Liver (tissue), 9 donors: ENCODE results near the gene SCIN. TPM values are rescaled to one million over a fixed set of nuclear protein-coding genes. Genes with fewer than 3 reads are reported as not detected.

ENCODE experiments used
- DNase-seq: peaks from one replicate; pipeline ENCODE4 v3.0.0-alpha.2; 2017; ENCODE audit warnings: low spot score
- H3K27ac ChIP-seq, 2 donors: one replicate each; pipeline ENCODE4 v1.7.0; 2013; ENCODE audit warnings: inconsistent platforms in 2 of 2, low read length in 2 of 2, control low read depth in 1 of 2, low read depth in 1 of 2, mild to moderate bottlenecking in 1 of 2
- H3K27me3 ChIP-seq, 4 donors: one replicate each; pipeline versions ENCODE4 v1.6.1 to v1.7.0; 2013; ENCODE audit warnings: low read length in 3 of 4, inconsistent platforms in 1 of 4, mild to moderate bottlenecking in 1 of 4, moderate library complexity in 1 of 4; ENCODE audit not compliant: control insufficient read depth in 4 of 4, insufficient read depth in 4 of 4
- H3K36me3 ChIP-seq, 4 donors: one replicate each; pipeline versions ENCODE4 v1.6.1 to v1.7.0; 2013; ENCODE audit warnings: low read length in 3 of 4, mild to moderate bottlenecking in 3 of 4, low read depth in 1 of 4, moderate library complexity in 1 of 4; ENCODE audit not compliant: control insufficient read depth in 4 of 4, insufficient read depth in 3 of 4
- H3K4me1 ChIP-seq, 4 donors: one replicate each; pipeline versions ENCODE4 v1.6.1 to v1.7.0; 2013; ENCODE audit warnings: low read length in 3 of 4, mild to moderate bottlenecking in 3 of 4, moderate library complexity in 1 of 4; ENCODE audit not compliant: control insufficient read depth in 4 of 4, insufficient read depth in 4 of 4
- H3K4me3 ChIP-seq, 3 donors: one replicate each; pipeline versions ENCODE4 v1.6.1 to v1.7.0; 2013; ENCODE audit warnings: low read length in 3 of 3, control low read depth in 1 of 3, low read depth in 1 of 3, mild to moderate bottlenecking in 1 of 3
- H3K9ac ChIP-seq, 2 donors: one replicate each; pipeline ENCODE4 v1.7.0; 2013; ENCODE audit warnings: low read length in 2 of 2, mild to moderate bottlenecking in 2 of 2, moderate library complexity in 2 of 2, control low read depth in 1 of 2, low read depth in 1 of 2
- H3K9me3 ChIP-seq, 4 donors: one replicate each; pipeline versions ENCODE4 v1.6.1 to v1.7.0; 2013; ENCODE audit warnings: low read length in 3 of 4; ENCODE audit not compliant: control insufficient read depth in 4 of 4
- CTCF ChIP-seq: fragments of 150-350 bp; IDR thresholded peaks from 2 replicates; pipeline ENCODE4 v1.5.1; 2017; ENCODE audit warnings: improper control_type of control experiment, low read depth, low read length; ENCODE audit not compliant: missing input control
- EGR1 ChIP-seq, 2 donors: IDR thresholded peaks; 2 replicates each; pipeline ENCODE4 v1.6.1; 2016 to 2018; ENCODE audit warnings: antibody characterized with exemption in 2 of 2, low read depth in 2 of 2
- FOXA1 ChIP-seq: IDR thresholded peaks from 2 replicates; pipeline ENCODE4 v1.6.1; 2016; ENCODE audit warnings: antibody characterized with exemption
- GABPA ChIP-seq, 2 donors: IDR thresholded peaks in 1 of 2; conservative IDR thresholded peaks in 1 of 2; 2 replicates each; pipeline ENCODE4 v1.6.1; 2016; ENCODE audit warnings: antibody characterized with exemption in 2 of 2, mild to moderate bottlenecking in 1 of 2, moderate library complexity in 1 of 2
- HNF4A ChIP-seq, 2 donors: conservative IDR thresholded peaks; 2 replicates each; pipeline ENCODE4 v1.6.1; 2016; ENCODE audit warnings: antibody characterized with exemption in 2 of 2, mild to moderate bottlenecking in 2 of 2
- HNF4G ChIP-seq: IDR thresholded peaks from 2 replicates; pipeline ENCODE4 v1.6.1; 2016; ENCODE audit warnings: antibody characterized with exemption
- JUND ChIP-seq, 2 donors: IDR thresholded peaks; 2 replicates each; pipeline ENCODE4 v1.6.1; 2016; ENCODE audit warnings: antibody characterized with exemption in 2 of 2
- RAD21 ChIP-seq, 2 donors: IDR thresholded peaks; 2 replicates each; pipeline ENCODE4 v1.6.1; 2016; ENCODE audit warnings: antibody characterized with exemption in 2 of 2, mild to moderate bottlenecking in 2 of 2
- RXRA ChIP-seq, 2 donors: IDR thresholded peaks; 2 replicates each; pipeline ENCODE4 v1.6.1; 2017 to 2018; ENCODE audit warnings: antibody characterized with exemption in 2 of 2, mild to moderate bottlenecking in 1 of 2
- SP1 ChIP-seq: IDR thresholded peaks from 2 replicates; pipeline ENCODE4 v1.6.1; 2018; ENCODE audit warnings: antibody characterized with exemption, mild to moderate bottlenecking
- YY1 ChIP-seq: IDR thresholded peaks from 2 replicates; pipeline ENCODE4 v1.6.1; 2016; ENCODE audit warnings: antibody characterized with exemption, mild to moderate bottlenecking
- ZBTB33 ChIP-seq: IDR thresholded peaks from 2 replicates; pipeline ENCODE4 v1.6.1; 2016; ENCODE audit warnings: antibody characterized with exemption
- WGBS: extraction: QIAGEN DNeasy Blood & Tissue Kit; methylation state at CpG from one replicate; pipeline ENCODE4 v1.1.7; 2013; 5-methylcytosine and 5-hydroxymethylcytosine counted together
- polyA plus RNA-seq, 2 donors: library from polyadenylated mRNA; stranded (reverse) in 1 of 2; unstranded in 1 of 2; fragments of 200-250 nt in 1 of 2; fragments of >200 nt in 1 of 2; fragmentation: Nextera tagmentation in 1 of 2; extraction: Ambion mirVana in 1 of 2; gene quantifications; one replicate each; pipeline versions ENCODE4 v1.2.1 to v1.2.3, GENCODE V29; 2013 to 2015
- total RNA-seq, 2 donors: library from RNA; depleted of rRNA; stranded (reverse); fragments of >200 nt; gene quantifications; one replicate each; pipeline ENCODE4 v1.2.3, GENCODE V29; 2014
- TF ChIP-seq, protein P1 (sequence below): IDR thresholded peaks from 2 replicates; pipeline ENCODE4 v1.6.1; 2016; ENCODE audit warnings: antibody characterized with exemption, mild to moderate bottlenecking
- donor health status: healthy.
- donor health status: healthy.
- donor health status: healthy.
- donor health status: healthy.
- donor health status: healthy.

Gene SCIN
- total and polyA plus RNA-seq, 4 donors: 0.05 to 0.23 TPM; not detected in 2

DNA sequence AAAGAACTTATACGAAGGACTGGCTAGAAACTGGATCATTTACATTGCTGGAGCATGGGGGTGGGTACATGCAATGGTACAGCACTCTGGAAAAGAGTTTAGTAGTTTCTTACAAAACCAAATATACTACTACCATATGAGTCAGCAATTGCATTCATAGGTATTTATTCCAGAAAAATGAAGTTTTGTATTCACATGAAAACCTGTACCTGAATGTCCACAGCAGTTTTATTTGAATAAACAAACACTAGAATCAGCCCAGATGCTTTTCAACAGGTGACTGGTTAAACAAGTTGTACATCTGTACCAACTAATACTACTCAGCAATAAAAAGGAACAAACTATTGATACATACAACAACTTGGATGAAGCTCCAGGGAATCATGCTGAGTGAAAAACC lies 3.4 kb downstream of the SCIN start:
- Histone ChIP-seq H3K27ac (no peak overlapping the region), H3K9me3 (no peaks in the 10 kb centered on the region), H3K9ac (no peak overlapping the region), H3K4me3 (no peak overlapping the region), H3K27me3 (peaks cover 0 to 6% (median 0%) of the 10 kb centered on the region in 4 donors), H3K36me3 (no peaks in the 10 kb centered on the region), H3K4me1 (peaks cover 0 to 12% (median 2%) of the 10 kb centered on the region in 4 donors)
- no peak for DNase-seq
- no peak for TF ChIP-seq EGR1 (IDR thresholded peaks at IDR 0.05; ENCODE audit: low read depth in 2 of 2)
- TF ChIP-seq GABPA (IDR thresholded peaks at IDR 0.05 in 1 of 2, conservative IDR thresholded peaks at IDR 0.05 in 1 of 2): no peak
- TF ChIP-seq RAD21 (IDR thresholded peaks at IDR 0.05): no peak
- TF ChIP-seq YY1: no peak
- no peak for TF ChIP-seq RXRA (IDR thresholded peaks at IDR 0.05)
- TF ChIP-seq JUND (IDR thresholded peaks at IDR 0.05): no peak
- no peak for TF ChIP-seq ZBTB33
- 81% methylated on average over 1 of the region's 1 CpG for WGBS

DNA sequence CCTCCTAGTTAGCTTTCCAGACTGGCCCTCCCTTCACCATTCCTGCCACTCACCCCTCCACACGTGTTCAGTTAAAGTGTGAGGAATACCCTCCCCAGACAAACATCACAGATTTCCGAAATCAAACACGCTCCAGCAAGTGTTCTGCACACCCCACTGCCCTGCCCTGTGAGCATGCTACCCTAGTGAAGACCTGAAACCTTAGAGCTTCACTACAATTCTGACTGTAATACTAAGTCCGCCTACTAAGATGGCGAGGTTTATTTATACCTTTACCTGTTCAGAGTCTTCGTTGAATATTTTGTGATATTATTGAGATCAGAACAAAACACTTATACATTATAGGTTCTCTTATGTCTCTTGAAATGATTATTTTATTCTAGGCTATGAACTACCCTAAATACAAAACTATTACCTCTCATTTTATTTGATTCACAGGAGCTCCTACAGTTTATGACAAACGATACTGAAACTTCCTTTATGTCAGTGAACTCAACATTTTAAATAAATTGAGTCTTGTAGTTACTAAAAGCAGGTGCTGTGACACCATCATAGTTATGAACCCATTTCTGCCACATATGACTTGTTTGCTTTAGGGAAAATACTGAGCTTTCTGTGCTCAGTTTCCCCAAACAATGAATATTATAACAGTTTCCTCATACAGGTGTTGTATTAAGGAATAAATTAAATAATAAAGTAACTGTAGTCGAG lies 8.6 kb downstream of the SCIN start:
- WGBS: 77% methylated on average over 8 of the region's 8 CpGs
- TF ChIP-seq EGR1 (IDR thresholded peaks at IDR 0.05; ENCODE audit: low read depth in 2 of 2): no peak
- no peak for TF ChIP-seq CTCF
- no peak for TF ChIP-seq HNF4A (conservative IDR thresholded peaks at IDR 0.05)
- no peak for TF ChIP-seq RXRA (IDR thresholded peaks at IDR 0.05)
- TF ChIP-seq RAD21 (IDR thresholded peaks at IDR 0.05): no peak
- no peak for TF ChIP-seq HNF4G
- TF ChIP-seq YY1: no peak
- Histone ChIP-seq H3K4me1 (no peaks in the 10 kb centered on the region), H3K27ac (no peak overlapping the region), H3K27me3 (no peaks in the 10 kb centered on the region), H3K9me3 (no peaks in the 10 kb centered on the region), H3K4me3 (no peak overlapping the region), H3K36me3 (no peaks in the 10 kb centered on the region), H3K9ac (no peak overlapping the region)
- no peak for DNase-seq

GRCh38 chr7:12581897-12582296 lies 11.4 kb downstream of the SCIN start:
- Histone ChIP-seq H3K27me3 (no peaks in the 10 kb centered on the region), H3K9ac (no peak overlapping the region), H3K9me3 (no peaks in the 10 kb centered on the region), H3K36me3 (no peaks in the 10 kb centered on the region), H3K27ac (no peak overlapping the region), H3K4me3 (no peak overlapping the region), H3K4me1 (no peaks in the 10 kb centered on the region)
- TF ChIP-seq FOXA1 (no peak), SP1 (no peak), RAD21 (IDR thresholded peaks at IDR 0.05) (no peak), HNF4A (conservative IDR thresholded peaks at IDR 0.05) (no peak), RXRA (IDR thresholded peaks at IDR 0.05) (no peak)
- TF ChIP-seq, protein P1, sequence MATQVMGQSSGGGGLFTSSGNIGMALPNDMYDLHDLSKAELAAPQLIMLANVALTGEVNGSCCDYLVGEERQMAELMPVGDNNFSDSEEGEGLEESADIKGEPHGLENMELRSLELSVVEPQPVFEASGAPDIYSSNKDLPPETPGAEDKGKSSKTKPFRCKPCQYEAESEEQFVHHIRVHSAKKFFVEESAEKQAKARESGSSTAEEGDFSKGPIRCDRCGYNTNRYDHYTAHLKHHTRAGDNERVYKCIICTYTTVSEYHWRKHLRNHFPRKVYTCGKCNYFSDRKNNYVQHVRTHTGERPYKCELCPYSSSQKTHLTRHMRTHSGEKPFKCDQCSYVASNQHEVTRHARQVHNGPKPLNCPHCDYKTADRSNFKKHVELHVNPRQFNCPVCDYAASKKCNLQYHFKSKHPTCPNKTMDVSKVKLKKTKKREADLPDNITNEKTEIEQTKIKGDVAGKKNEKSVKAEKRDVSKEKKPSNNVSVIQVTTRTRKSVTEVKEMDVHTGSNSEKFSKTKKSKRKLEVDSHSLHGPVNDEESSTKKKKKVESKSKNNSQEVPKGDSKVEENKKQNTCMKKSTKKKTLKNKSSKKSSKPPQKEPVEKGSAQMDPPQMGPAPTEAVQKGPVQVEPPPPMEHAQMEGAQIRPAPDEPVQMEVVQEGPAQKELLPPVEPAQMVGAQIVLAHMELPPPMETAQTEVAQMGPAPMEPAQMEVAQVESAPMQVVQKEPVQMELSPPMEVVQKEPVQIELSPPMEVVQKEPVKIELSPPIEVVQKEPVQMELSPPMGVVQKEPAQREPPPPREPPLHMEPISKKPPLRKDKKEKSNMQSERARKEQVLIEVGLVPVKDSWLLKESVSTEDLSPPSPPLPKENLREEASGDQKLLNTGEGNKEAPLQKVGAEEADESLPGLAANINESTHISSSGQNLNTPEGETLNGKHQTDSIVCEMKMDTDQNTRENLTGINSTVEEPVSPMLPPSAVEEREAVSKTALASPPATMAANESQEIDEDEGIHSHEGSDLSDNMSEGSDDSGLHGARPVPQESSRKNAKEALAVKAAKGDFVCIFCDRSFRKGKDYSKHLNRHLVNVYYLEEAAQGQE: no peak
- WGBS: 61% methylated on average over 3 of the region's 3 CpGs
- DNase-seq: no peak
